GM12874 (cell line): ENCODE results near the gene HLTF.

Source experiments
- TF ChIP-seq, protein P1 (sequence below): IDR thresholded peaks from 2 replicates; pipeline ENCODE4 v1.5.1; 2011; ENCODE audit warnings: low read depth, mild to moderate bottlenecking, control low read depth, low read length, moderate library complexity; ENCODE audit not compliant: insufficient read depth

The HLTF gene

DNA sequence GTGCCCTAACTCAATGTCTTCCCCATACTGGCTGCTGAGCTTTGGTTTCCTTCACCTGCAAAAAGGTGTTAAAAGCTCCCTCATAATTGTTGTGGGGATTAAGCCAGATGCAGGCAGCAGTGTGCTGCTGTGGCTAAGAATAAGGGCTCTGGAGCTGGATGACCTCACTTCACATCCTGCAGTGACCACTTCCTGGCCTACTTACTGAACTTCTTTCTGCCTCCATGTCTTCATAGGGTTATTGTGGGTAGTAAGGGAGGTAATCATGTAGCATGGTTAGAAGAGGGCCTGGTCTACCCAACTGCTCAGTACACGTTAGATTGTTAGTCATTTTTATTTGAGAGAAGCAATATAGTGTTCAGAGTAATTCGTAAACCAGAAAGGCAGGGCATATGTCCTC lies 76.6 kb downstream of the HLTF start:
- TF ChIP-seq, protein P1, sequence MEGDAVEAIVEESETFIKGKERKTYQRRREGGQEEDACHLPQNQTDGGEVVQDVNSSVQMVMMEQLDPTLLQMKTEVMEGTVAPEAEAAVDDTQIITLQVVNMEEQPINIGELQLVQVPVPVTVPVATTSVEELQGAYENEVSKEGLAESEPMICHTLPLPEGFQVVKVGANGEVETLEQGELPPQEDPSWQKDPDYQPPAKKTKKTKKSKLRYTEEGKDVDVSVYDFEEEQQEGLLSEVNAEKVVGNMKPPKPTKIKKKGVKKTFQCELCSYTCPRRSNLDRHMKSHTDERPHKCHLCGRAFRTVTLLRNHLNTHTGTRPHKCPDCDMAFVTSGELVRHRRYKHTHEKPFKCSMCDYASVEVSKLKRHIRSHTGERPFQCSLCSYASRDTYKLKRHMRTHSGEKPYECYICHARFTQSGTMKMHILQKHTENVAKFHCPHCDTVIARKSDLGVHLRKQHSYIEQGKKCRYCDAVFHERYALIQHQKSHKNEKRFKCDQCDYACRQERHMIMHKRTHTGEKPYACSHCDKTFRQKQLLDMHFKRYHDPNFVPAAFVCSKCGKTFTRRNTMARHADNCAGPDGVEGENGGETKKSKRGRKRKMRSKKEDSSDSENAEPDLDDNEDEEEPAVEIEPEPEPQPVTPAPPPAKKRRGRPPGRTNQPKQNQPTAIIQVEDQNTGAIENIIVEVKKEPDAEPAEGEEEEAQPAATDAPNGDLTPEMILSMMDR: no peak

DNA sequence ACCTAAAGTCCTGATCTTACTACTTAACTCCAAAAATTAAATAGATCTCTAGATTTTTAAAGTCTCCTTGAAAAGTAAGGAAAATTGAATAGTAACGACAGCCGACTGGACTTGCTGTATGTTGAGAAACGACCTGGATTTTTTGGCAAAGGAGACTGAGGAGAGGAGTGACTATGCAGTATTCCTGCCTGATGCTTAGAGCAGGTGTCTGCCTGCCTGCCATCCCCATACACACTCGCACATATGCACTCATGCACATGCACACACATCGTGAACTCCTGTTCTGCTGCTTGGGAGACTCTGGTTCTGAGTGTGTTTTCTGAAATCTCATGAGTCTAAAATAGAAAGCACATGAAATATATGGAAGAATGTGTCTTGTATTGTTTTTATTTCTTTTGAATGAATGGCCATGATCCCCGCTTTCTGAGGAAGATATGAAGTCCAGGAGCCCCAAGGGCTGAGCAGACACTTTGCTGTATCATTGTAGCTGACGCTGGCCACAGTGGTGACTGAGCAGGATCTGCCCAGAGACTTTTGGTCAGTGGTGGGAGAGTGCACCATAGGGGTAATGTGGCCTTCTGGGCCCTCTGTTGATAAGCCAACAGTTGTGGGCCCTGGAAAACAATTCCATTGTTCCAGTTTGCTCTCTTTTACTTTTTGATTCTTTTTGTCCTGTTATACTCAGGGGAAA lies 78.6 kb downstream of the HLTF start:
- TF ChIP-seq, protein P1: no peak

DNA sequence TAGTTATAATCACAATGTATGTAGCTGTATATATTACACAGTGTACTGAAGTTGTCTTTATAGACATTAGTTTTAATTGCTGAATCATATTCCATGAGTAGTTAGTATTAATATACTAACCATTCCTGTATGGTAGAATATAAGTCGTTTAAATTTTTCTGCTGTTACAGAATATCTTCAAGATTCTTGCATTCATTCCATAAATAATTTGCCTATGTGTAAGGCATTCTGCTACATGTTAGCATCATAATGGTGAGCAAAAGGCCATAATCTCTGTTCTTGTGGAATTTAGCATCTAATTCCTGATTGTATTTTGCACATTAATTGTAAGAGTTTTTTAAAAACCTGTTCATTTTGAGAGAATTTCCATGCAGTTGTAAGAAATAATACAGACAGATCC lies 80.9 kb downstream of the HLTF start:
- TF ChIP-seq, protein P1: no peak

DNA sequence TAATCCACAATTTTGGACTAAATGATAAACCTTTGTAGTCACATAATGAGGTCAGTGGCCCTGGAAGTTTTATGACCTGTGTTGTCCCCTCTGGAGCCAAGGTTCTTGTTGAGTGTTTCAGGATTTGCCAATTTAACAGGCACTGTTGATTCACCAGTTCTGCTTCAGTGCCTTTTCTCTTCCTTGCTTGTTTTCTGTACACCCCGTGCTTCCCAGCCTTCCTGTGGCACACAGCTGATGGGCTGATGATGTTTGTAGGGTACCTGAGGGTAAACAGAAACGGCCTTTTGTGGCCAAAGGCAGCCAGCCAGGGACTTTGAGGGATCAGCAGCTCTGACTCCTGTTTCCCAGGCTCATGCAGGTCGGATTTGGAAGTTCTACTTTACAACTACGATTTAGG lies 81.7 kb downstream of the HLTF start:
- TF ChIP-seq, protein P1: no peak

DNA sequence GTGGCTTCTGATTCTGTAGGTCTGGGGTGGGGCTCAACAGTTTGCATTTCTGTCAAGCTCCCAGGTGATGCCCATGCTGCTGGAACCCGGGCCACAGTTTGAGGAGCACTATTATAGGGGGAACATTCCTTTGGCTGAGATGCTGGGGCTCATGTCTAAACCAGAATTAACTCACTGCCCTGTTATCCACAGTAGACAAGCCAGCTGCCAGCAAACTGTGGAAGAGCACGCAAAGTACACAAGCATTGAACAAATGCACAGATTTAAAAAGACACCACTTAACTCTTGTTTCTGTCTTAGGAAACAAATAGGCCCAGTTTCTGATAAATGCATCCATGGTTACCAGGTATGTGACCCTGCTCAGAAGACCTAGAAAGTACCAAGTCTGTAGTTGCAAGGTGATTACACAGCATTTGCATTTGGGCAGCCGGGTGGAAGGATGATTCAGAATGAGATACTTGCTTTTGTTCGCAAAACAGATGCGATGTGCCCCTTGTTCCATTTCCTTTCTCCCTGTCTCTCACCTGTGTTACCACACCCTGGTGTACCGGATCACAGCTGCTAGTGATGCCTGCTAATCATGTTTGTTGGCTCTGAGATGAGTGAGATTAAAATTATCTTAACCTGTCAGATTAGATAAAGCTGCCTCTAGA lies 82.6 kb downstream of the HLTF start:
- TF ChIP-seq, protein P1: no peak

DNA sequence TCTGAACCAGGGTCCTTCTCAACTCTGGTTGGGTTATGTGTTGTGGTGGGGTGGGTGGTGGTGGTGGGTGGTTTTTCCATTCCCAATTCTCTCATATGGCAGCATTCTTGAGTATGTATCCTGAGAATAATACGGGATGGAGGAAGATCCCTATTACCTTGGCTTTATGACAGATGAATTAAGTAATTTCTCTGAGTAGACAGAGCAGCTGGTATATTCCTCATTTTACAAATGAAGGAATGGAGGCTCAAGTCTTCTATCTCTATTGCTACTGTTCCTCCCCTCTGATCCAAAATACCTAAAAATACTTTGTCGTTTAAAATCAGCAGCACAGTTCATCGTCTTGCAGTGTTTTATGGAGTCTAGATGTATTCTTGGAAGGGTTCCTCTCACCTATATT lies 84.6 kb downstream of the HLTF start:
- TF ChIP-seq, protein P1: no peak

DNA sequence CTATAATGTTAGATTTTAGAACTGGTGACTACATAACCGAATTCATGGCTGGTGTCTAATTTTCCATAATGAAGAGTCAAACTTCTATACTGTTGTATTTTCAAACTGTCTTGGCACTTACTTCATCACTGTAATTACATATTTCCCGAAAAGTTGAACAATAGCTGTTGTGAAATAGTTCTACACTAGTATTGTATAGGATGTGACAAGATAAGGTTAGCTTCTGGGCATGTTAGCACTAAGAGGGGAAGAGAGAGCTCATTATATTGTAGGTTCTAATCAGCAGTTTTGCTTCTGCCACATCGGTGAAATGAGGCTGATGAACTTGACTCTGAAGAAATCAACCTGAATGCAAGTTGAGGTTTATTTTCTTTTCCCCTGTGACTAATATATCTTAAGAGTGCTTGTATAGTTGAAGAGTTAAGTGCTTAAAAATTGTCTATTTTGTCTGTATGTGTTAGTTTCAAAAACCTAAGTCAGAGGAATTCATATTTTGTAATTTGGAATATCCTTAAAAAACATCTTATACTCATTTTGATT lies 86.1 kb downstream of the HLTF start:
- TF ChIP-seq, protein P1: no peak
